Loucy (cell line): Measurements from ENCODE around the gene ADGRL4.

Experiments used
- CTCF ChIP-seq: fragments of 200-600 bp; sonication (generic); conservative IDR thresholded peaks from 2 replicates; pipeline ENCODE4 v1.5.1; 2014; ENCODE audit warnings: mild to moderate bottlenecking, antibody characterized with exemption, low read length
- EZH2phosphoT487 ChIP-seq: fragments of 200-600 bp; IDR thresholded peaks from 2 replicates; pipeline ENCODE4 v1.6.1; 2018; ENCODE audit warnings: antibody characterized with exemption, mild to moderate bottlenecking, moderate library complexity, borderline replicate concordance

GRCh38 chr1:78884685-78885452, 121.7 kb downstream of the ADGRL4 start:
- TF ChIP-seq CTCF (no peak), EZH2phosphoT487 (no peak)
